ENCODE measurements around the gene USP40. TPM values are rescaled to one million over a fixed set of nuclear protein-coding genes. Genes with fewer than 3 reads are reported as not detected.

Gene USP40
- total RNA-seq (10 to 100 TPM; 17.3 to 24.5 (median 20.4) TPM), total RNA-seq (6.9 to 37.1 (median 22.8) reads per million in 29 experiments)
- 21.4 TPM for total RNA-seq (2013)

DNA sequence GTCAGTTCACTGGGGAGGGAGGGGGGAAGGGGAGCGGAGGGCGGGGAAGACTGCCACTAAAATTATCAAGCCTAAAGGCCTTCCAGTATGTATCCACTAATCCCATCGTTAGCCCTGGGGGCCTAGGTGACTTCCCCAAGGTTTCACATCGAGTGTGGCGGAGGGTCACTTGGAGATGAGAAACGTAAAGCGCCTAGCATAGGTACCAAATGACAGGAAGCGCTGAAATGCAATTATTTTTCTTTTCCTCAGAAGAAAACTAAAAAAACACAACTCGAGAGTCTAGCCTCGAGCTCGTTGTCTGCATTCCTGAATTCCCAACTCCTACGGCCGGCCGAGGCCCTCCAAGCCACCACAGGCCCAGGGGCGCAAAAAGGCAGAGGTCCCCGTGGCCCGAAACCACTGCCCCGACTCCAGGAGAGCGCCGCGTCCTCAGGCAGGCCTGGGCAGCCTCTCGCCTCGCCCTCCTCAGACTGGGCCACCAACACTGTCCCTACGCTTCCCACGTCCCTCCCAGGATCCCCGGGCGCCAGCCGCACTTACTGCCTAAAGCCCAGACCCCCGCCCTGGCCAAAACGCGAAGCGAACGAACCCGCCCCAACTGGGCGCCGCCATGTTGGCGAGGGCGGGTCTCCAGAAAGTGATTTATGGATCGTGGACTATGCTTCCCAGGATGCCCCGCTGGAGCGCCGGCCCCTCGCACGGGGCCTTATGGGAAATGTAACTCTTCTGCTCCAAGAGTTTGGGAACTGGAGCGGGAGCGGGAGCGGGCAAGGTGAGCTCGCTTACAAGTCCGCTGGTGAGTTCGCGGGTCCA lies at the start of gene USP40:
TSS of gene USP40 (minus strand) at position 642 of the 816 bp plus-strand sequence. CDS start 1,228 bp downstream, outside the sequence.
- Histone ChIP-seq H3K27ac (ENCODE audit: low read length) (peak within 1 kb of the TSS; percentile 91), H3K4me3 (ENCODE audit: control insufficient read depth in 1 of 2, extremely low read depth in 1 of 2, low read length in 1 of 2) (peak within 1 kb of the TSS; percentile 95 to 97), H3K27me3 (replicated peaks in 1 of 2; ENCODE audit: control insufficient read depth in 2 of 2, extremely low read depth in 1 of 2, insufficient read depth in 2 of 2, low read length in 1 of 2) (no peaks in the 10 kb centered on the region), H3K9me3 (no peaks in the 10 kb centered on the region), H3K36me3 (ENCODE audit: control insufficient read depth in 2 of 2, extremely low read depth in 1 of 2, insufficient read depth in 1 of 2, low read length in 1 of 2) (no peaks in the 10 kb centered on the region), H3K4me1 (ENCODE audit: control insufficient read depth in 1 of 2, extremely low read depth in 1 of 2, insufficient read depth in 2 of 2, low read length in 2 of 2) (peaks cover 0 to 6% of the 10 kb centered on the region in 2 experiments)
- peak within 1 kb of the TSS; percentile 95 to 97 (median 96) for H3K4me3 Mint-ChIP-seq
- H3K27ac Mint-ChIP-seq = peak within 1 kb of the TSS; percentile 97 to 98
- WGBS (ENCODE audit: insufficient coverage) = 1% methylated on average over 40 of the region's 51 CpGs
- DNase-seq = peak in 34 of 35 experiments; percentile 27 to 63 (median 46)
- peaks cover 0 to 2% of the 10 kb centered on the region in 2 donors for H3K27me3 Mint-ChIP-seq
- peaks cover 10 to 17% (median 15%) of the 10 kb centered on the region in 3 donors for H3K4me1 Mint-ChIP-seq
- H3K36me3 Mint-ChIP-seq = peaks cover 13% of the 10 kb centered on the region
- no peaks in the 10 kb centered on the region for H3K9me3 Mint-ChIP-seq
- ChIA-PET CTCF (interaction anchor here (0.5 to 1.4 kb wide), 5 partner anchors 9 to 725 kb away, joined by 3 to 6 read pairs (median 4); no protein-coding TSS in a partner anchor), POLR2A (interaction anchor here (0.6 kb wide), 3 partner anchors 729 to 1781 kb away, joined by 3 to 4 read pairs (median 3); no protein-coding TSS in a partner anchor)
- peak; percentile 87 to 89 (median 88) for ATAC-seq (replicated peaks in 1 of 4)

DNA sequence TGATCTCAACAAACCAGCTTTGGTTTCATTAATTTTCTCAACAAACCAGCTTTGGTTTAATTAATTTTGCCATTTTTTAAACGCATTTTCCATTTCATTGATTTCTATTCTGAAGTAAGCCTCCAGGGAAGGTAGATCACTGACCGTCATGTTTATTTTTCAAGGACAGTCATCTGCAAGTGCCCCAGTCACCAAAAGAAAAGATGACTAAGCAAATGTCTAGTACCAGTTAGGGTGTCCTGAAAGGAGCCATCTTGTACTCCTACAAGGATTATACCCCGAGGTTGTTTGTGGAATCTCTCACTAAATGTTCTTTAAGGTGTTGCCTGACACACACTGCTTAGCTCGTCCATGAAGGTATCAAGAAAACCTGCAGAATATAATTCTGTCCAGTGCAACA lies 44.7 kb upstream of the USP40 start:
- Histone ChIP-seq H3K4me1 (ENCODE audit: control insufficient read depth in 1 of 2, extremely low read depth in 1 of 2, insufficient read depth in 2 of 2, low read length in 2 of 2) (no peaks in the 10 kb centered on the region), H3K27me3 (replicated peaks in 1 of 2; ENCODE audit: control insufficient read depth in 2 of 2, extremely low read depth in 1 of 2, insufficient read depth in 2 of 2, low read length in 1 of 2) (no peaks in the 10 kb centered on the region), H3K27ac (ENCODE audit: low read length) (no peak overlapping the region), H3K4me3 (ENCODE audit: control insufficient read depth in 1 of 2, extremely low read depth in 1 of 2, low read length in 1 of 2) (no peak overlapping the region), H3K36me3 (ENCODE audit: control insufficient read depth in 2 of 2, extremely low read depth in 1 of 2, insufficient read depth in 1 of 2, low read length in 1 of 2) (no peaks in the 10 kb centered on the region), H3K9me3 (peaks cover 3% of the 10 kb centered on the region)
- 43% methylated on average over 1 of the region's 4 CpGs for WGBS (ENCODE audit: insufficient coverage)
- ChIA-PET POLR2A (no interaction called here), CTCF (no interaction called here)
- no peak for ATAC-seq (replicated peaks in 1 of 4)
- peaks cover 28 to 30% of the 10 kb centered on the region in 2 donors for H3K27me3 Mint-ChIP-seq
- no peak overlapping the region for H3K27ac Mint-ChIP-seq
- no peaks in the 10 kb centered on the region for H3K36me3 Mint-ChIP-seq
- peaks cover 15 to 34% (median 22%) of the 10 kb centered on the region in 3 donors for H3K9me3 Mint-ChIP-seq
- no peaks in the 10 kb centered on the region for H3K4me1 Mint-ChIP-seq
- no peak overlapping the region for H3K4me3 Mint-ChIP-seq
- DNase-seq = no peak

DNA sequence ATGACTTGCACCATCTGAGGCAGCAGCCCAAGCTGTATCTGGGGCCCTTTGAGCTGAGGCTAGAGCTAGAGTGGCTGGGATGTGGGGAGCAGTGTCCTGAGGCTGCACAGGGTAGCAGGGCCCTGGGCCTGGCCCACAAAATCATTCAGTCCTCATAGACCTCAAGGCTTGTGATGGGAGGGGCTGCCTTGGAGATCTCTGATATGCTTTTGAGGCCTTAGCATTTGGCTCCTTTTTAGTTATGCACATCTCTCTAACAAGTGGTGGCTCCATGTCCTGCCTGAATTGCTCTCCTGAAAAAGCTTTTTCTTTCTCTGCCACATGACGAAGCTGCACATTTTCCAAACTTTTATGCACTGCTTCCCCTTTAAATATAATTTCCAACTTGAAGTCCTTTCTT lies 39.1 kb upstream of the USP40 start:
- DNase-seq (no peak), ATAC-seq (replicated peaks in 1 of 4) (no peak)
- H3K36me3 Mint-ChIP-seq = peaks cover 3% of the 10 kb centered on the region
- no peaks in the 10 kb centered on the region for H3K4me1 Mint-ChIP-seq
- Histone ChIP-seq H3K36me3 (ENCODE audit: control insufficient read depth in 2 of 2, extremely low read depth in 1 of 2, insufficient read depth in 1 of 2, low read length in 1 of 2) (no peaks in the 10 kb centered on the region), H3K9me3 (peaks cover 3% of the 10 kb centered on the region), H3K4me1 (ENCODE audit: control insufficient read depth in 1 of 2, extremely low read depth in 1 of 2, insufficient read depth in 2 of 2, low read length in 2 of 2) (no peaks in the 10 kb centered on the region), H3K27me3 (replicated peaks in 1 of 2; ENCODE audit: control insufficient read depth in 2 of 2, extremely low read depth in 1 of 2, insufficient read depth in 2 of 2, low read length in 1 of 2) (peaks cover 0 to 5% of the 10 kb centered on the region in 2 experiments), H3K27ac (ENCODE audit: low read length) (no peak overlapping the region), H3K4me3 (ENCODE audit: control insufficient read depth in 1 of 2, extremely low read depth in 1 of 2, low read length in 1 of 2) (no peak overlapping the region)
- peaks cover 15% of the 10 kb centered on the region in 2 donors for H3K27me3 Mint-ChIP-seq
- ChIA-PET POLR2A (no interaction called here), CTCF (no interaction called here)
- H3K4me3 Mint-ChIP-seq = no peak overlapping the region
- no CpG with 5 or more reads among the region's 1 CpG for WGBS (ENCODE audit: insufficient coverage)
- no peak overlapping the region for H3K27ac Mint-ChIP-seq
- H3K9me3 Mint-ChIP-seq = peaks cover 4 to 18% (median 9%) of the 10 kb centered on the region in 3 donors

GRCh38 chr2:233604826-233605225 lies 38.2 kb upstream of the USP40 start:
- peaks cover 19 to 21% of the 10 kb centered on the region in 2 donors for H3K27me3 Mint-ChIP-seq
- CTCF ChIA-PET = no interaction called here
- Histone ChIP-seq H3K9me3 (no peaks in the 10 kb centered on the region), H3K27ac (ENCODE audit: low read length) (no peak overlapping the region), H3K27me3 (replicated peaks in 1 of 2; ENCODE audit: control insufficient read depth in 2 of 2, extremely low read depth in 1 of 2, insufficient read depth in 2 of 2, low read length in 1 of 2) (peaks cover 0 to 5% of the 10 kb centered on the region in 2 experiments), H3K4me3 (ENCODE audit: control insufficient read depth in 1 of 2, extremely low read depth in 1 of 2, low read length in 1 of 2) (no peak overlapping the region), H3K4me1 (ENCODE audit: control insufficient read depth in 1 of 2, extremely low read depth in 1 of 2, insufficient read depth in 2 of 2, low read length in 2 of 2) (no peaks in the 10 kb centered on the region), H3K36me3 (ENCODE audit: control insufficient read depth in 2 of 2, extremely low read depth in 1 of 2, insufficient read depth in 1 of 2, low read length in 1 of 2) (no peaks in the 10 kb centered on the region)
- no peak for ATAC-seq (replicated peaks in 1 of 4)
- no peak overlapping the region for H3K4me3 Mint-ChIP-seq
- H3K9me3 Mint-ChIP-seq = peaks cover 4 to 11% (median 6%) of the 10 kb centered on the region in 3 donors
- no peaks in the 10 kb centered on the region for H3K4me1 Mint-ChIP-seq
- 78% methylated on average over 2 of the region's 3 CpGs for WGBS (ENCODE audit: insufficient coverage)
- no peak overlapping the region for H3K27ac Mint-ChIP-seq
- POLR2A ChIA-PET = no interaction called here
- peaks cover 3% of the 10 kb centered on the region for H3K36me3 Mint-ChIP-seq
- DNase-seq = no peak

GRCh38 chr2:233603520-233603919 lies 36.9 kb upstream of the USP40 start:
- ATAC-seq (replicated peaks in 1 of 4) (no peak), DNase-seq (no peak)
- no peaks in the 10 kb centered on the region for H3K36me3 ChIP-seq (ENCODE audit: control insufficient read depth in 2 of 2, extremely low read depth in 1 of 2, insufficient read depth in 1 of 2, low read length in 1 of 2)
- H3K4me3 ChIP-seq (ENCODE audit: control insufficient read depth in 1 of 2, extremely low read depth in 1 of 2, low read length in 1 of 2) = no peak overlapping the region
- H3K9me3 ChIP-seq = no peaks in the 10 kb centered on the region
- POLR2A ChIA-PET = no interaction called here
- no peaks in the 10 kb centered on the region for H3K4me1 ChIP-seq (ENCODE audit: control insufficient read depth in 1 of 2, extremely low read depth in 1 of 2, insufficient read depth in 2 of 2, low read length in 2 of 2)
- WGBS (ENCODE audit: insufficient coverage) = no CpG with 5 or more reads among the region's 4 CpGs
- no peaks in the 10 kb centered on the region for H3K4me1 Mint-ChIP-seq
- H3K27me3 ChIP-seq (replicated peaks in 1 of 2; ENCODE audit: control insufficient read depth in 2 of 2, extremely low read depth in 1 of 2, insufficient read depth in 2 of 2, low read length in 1 of 2) = peaks cover 0 to 5% of the 10 kb centered on the region in 2 experiments
- no peak overlapping the region for H3K27ac Mint-ChIP-seq
- no peak overlapping the region for H3K4me3 Mint-ChIP-seq
- CTCF ChIA-PET = no interaction called here
- peaks cover 21% of the 10 kb centered on the region in 2 donors for H3K27me3 Mint-ChIP-seq
- H3K36me3 Mint-ChIP-seq = peaks cover 3% of the 10 kb centered on the region
- no peak overlapping the region for H3K27ac ChIP-seq (ENCODE audit: low read length)
- peaks cover 4 to 7% (median 6%) of the 10 kb centered on the region in 3 donors for H3K9me3 Mint-ChIP-seq

DNA sequence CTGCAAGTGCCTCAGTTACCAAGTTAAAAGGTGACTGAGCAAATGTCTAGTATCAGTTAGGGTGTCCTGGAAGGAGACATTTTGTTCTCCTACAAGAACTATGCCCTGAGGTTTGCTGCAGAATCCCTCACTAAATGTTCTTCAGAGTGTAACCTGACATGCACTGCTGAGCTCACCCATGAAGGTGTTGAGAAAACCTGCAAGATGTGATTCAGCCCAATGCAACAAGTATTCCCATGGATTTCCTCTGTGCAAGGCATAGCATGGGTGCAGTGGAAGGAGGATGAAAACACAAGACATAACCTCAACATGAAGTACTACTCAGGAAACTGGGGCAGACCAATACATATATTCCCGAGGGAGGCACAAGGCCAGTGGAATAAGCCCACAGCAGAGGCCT lies 35.5 kb upstream of the USP40 start:
- Histone ChIP-seq H3K9me3 (no peaks in the 10 kb centered on the region), H3K4me1 (ENCODE audit: control insufficient read depth in 1 of 2, extremely low read depth in 1 of 2, insufficient read depth in 2 of 2, low read length in 2 of 2) (no peaks in the 10 kb centered on the region), H3K4me3 (ENCODE audit: control insufficient read depth in 1 of 2, extremely low read depth in 1 of 2, low read length in 1 of 2) (no peak overlapping the region), H3K27me3 (replicated peaks in 1 of 2; ENCODE audit: control insufficient read depth in 2 of 2, extremely low read depth in 1 of 2, insufficient read depth in 2 of 2, low read length in 1 of 2) (peaks cover 0 to 5% of the 10 kb centered on the region in 2 experiments), H3K36me3 (ENCODE audit: control insufficient read depth in 2 of 2, extremely low read depth in 1 of 2, insufficient read depth in 1 of 2, low read length in 1 of 2) (no peaks in the 10 kb centered on the region), H3K27ac (ENCODE audit: low read length) (no peak overlapping the region)
- Mint-ChIP-seq H3K4me3 (no peak overlapping the region), H3K36me3 (peaks cover 3% of the 10 kb centered on the region), H3K27me3 (peaks cover 21% of the 10 kb centered on the region in 2 donors), H3K9me3 (peaks cover 4 to 7% (median 6%) of the 10 kb centered on the region in 3 donors), H3K4me1 (no peaks in the 10 kb centered on the region), H3K27ac (no peak overlapping the region)
- WGBS (ENCODE audit: insufficient coverage) = no CpG with 5 or more reads among the region's 1 CpG
- no peak for ATAC-seq (replicated peaks in 1 of 4)
- POLR2A ChIA-PET = no interaction called here
- no peak for DNase-seq
- CTCF ChIA-PET = no interaction called here

Data from T-cell (primary cell).